Sigmoid colon (tissue), 7 donors: ENCODE measurements around the gene LRRC30. TPM values are rescaled to one million over a fixed set of nuclear protein-coding genes. Genes with fewer than 3 reads are reported as not detected.

ENCODE experiments used
- DNase-seq: peaks from one replicate; pipeline ENCODE4 v3.0.0-alpha.2; 2019
- H3K27ac ChIP-seq, 4 donors: fragments of 200-600 bp; sonication (generic); one replicate each; pipeline ENCODE4 v1.5.1; 2016 to 2019; ENCODE audit warnings: mild to moderate bottlenecking in 1 of 4
- H3K27me3 ChIP-seq, 3 donors: fragments of 200-600 bp; sonication (generic); one replicate each; pipeline ENCODE4 v1.5.1; 2019; ENCODE audit warnings: mild to moderate bottlenecking in 1 of 3
- H3K36me3 ChIP-seq, 4 donors: fragments of 200-600 bp; sonication (generic); one replicate each; pipeline ENCODE4 v1.5.1; 2016 to 2019
- H3K4me1 ChIP-seq, 4 donors: fragments of 200-600 bp; sonication (generic); one replicate each; pipeline ENCODE4 v1.5.1; 2017 to 2019
- H3K4me3 ChIP-seq, 4 donors: fragments of 200-600 bp; sonication (generic); one replicate each; pipeline ENCODE4 v1.5.1; 2017 to 2019; ENCODE audit warnings: mild to moderate bottlenecking in 2 of 4, moderate library complexity in 1 of 4
- H3K9me3 ChIP-seq, 4 donors: fragments of 200-600 bp in 3 of 4; sonication (generic) in 3 of 4; one replicate each; pipeline versions ENCODE4 v1.5.1 to v1.6.1; 2013 to 2019
- EP300 ChIP-seq, 4 donors: sonication (generic); formaldehyde crosslinking; IDR thresholded peaks; one replicate each; pipeline ENCODE4 v1.6.1; 2017; ENCODE audit warnings: antibody characterized with exemption in 4 of 4
- POLR2A ChIP-seq, 2 donors: fragments of 450-650 bp; IDR thresholded peaks; one replicate each; pipeline ENCODE4 v1.6.1; 2016; ENCODE audit warnings: antibody characterized with exemption in 2 of 2, mild to moderate bottlenecking in 2 of 2, moderate library complexity in 2 of 2
- POLR2AphosphoS5 ChIP-seq, 4 donors: sonication (generic); formaldehyde crosslinking; IDR thresholded peaks; one replicate each; pipeline ENCODE4 v1.6.1; 2017; ENCODE audit warnings: antibody characterized with exemption in 4 of 4
- WGBS, 2 donors: extraction: QIAGEN DNeasy Blood & Tissue Kit; methylation state at CpG; one replicate each; pipeline ENCODE4 v1.1.7; 2013; 5-methylcytosine and 5-hydroxymethylcytosine counted together
- intact Hi-C: fragments of 100-400 bp; cut with DNase I; formaldehyde crosslinking; loops from one replicate; pipeline ENCODE4 v1.15.1; 2023
- polyA plus RNA-seq, 3 donors: library from polyadenylated mRNA; stranded (reverse); fragments of 200-250 nt; gene quantifications; one replicate each; pipeline ENCODE4 v1.2.3, GENCODE V29; 2013
- total RNA-seq, 4 donors: library from RNA; depleted of rRNA; stranded (reverse); fragments of >200 nt; gene quantifications; one replicate each; pipeline ENCODE4 v1.1.0, GENCODE V29; 2016
- TF ChIP-seq, protein P1 (sequence below), 4 experiments: fragments of 450-650 bp in 3 of 4; fragments of 200-600 bp in 1 of 4; IDR thresholded peaks; one replicate each; pipeline ENCODE4 v1.5.1; 2016 to 2019; ENCODE audit warnings: antibody characterized with exemption in 4 of 4, mild to moderate bottlenecking in 3 of 4, moderate library complexity in 2 of 4
- donor health status: healthy with polysubstance abuse.
- donor health status: Bipolar disorder and iron deficiency.
- donor health status: healthy.

The LRRC30 gene
- total RNA-seq (not detected), polyA plus RNA-seq (not detected)

DNA sequence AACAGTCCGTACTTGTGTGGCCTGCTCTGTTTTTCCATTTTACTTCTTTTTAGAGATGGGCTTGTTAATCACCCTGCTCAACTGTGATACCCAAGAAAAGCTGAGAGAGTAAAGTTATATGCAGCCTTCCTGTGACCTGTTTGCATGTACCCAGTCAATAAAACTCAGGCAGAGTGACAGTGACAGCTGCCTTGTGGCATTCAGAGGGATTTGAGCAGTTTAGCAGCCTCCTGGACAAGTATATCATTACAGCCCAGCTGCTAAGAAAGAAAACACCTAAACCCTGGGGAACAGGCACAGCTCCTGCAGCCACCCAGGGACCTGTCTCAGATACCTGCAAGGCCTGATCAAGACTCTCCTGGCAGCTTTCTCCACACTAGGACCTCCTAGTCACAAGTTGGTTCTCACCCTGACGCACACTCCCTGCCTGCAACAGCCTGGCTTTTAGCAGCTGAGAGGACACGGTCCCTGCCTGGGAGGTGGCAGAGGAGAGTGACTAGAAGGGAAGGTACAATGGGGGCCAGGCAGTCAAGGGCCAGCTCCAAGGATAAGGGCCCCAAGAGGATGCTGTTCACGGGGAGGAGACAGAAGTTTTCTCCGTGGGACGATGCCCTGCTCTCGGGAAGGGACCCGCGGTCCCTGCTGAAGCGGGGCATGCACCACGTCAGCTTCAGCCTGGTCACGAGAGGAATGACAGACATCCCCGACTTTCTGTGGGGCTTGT lies at the start of gene LRRC30:
LRRC30 (plus strand) TSS at position 464 of the 724 bp plus-strand sequence; CDS start at position 514, 50 bp downstream.
- Histone ChIP-seq H3K27me3 (no peaks in the 10 kb centered on the region), H3K9me3 (no peaks in the 10 kb centered on the region), H3K27ac (no peak within 1 kb of the TSS), H3K4me1 (no peaks in the 10 kb centered on the region), H3K4me3 (no peak within 1 kb of the TSS), H3K36me3 (no peaks in the 10 kb centered on the region)
- no peak for DNase-seq
- TF ChIP-seq, protein P1, sequence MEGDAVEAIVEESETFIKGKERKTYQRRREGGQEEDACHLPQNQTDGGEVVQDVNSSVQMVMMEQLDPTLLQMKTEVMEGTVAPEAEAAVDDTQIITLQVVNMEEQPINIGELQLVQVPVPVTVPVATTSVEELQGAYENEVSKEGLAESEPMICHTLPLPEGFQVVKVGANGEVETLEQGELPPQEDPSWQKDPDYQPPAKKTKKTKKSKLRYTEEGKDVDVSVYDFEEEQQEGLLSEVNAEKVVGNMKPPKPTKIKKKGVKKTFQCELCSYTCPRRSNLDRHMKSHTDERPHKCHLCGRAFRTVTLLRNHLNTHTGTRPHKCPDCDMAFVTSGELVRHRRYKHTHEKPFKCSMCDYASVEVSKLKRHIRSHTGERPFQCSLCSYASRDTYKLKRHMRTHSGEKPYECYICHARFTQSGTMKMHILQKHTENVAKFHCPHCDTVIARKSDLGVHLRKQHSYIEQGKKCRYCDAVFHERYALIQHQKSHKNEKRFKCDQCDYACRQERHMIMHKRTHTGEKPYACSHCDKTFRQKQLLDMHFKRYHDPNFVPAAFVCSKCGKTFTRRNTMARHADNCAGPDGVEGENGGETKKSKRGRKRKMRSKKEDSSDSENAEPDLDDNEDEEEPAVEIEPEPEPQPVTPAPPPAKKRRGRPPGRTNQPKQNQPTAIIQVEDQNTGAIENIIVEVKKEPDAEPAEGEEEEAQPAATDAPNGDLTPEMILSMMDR (IDR thresholded peaks at IDR 0.05): no peak
- TF ChIP-seq POLR2A (IDR thresholded peaks at IDR 0.05) (no peak), EP300 (IDR thresholded peaks at IDR 0.05) (no peak), POLR2AphosphoS5 (IDR thresholded peaks at IDR 0.05) (no peak)
- intact Hi-C loops: no loop called here
- 87 to 90% methylated on average over 13 of the region's 13 CpGs for WGBS, 2 donors

- intact Hi-C loops: no loop called here
- Histone ChIP-seq H3K36me3 (no peaks in the 10 kb centered on the region), H3K4me3 (no peak overlapping the region), H3K27me3 (no peaks in the 10 kb centered on the region), H3K9me3 (no peaks in the 10 kb centered on the region), H3K27ac (no peak overlapping the region), H3K4me1 (no peaks in the 10 kb centered on the region)
- TF ChIP-seq, protein P1 (IDR thresholded peaks at IDR 0.05): no peak
- no peak for TF ChIP-seq EP300 (IDR thresholded peaks at IDR 0.05)
- TF ChIP-seq POLR2A (IDR thresholded peaks at IDR 0.05): no peak
- no peak for TF ChIP-seq POLR2AphosphoS5 (IDR thresholded peaks at IDR 0.05)
- WGBS, 2 donors: 96 to 97% methylated on average over 3 of the region's 3 CpGs
- no peak for DNase-seq
Observed at GRCh38 chr18:7185701-7186100, 45.2 kb upstream of the LRRC30 start.

DNA sequence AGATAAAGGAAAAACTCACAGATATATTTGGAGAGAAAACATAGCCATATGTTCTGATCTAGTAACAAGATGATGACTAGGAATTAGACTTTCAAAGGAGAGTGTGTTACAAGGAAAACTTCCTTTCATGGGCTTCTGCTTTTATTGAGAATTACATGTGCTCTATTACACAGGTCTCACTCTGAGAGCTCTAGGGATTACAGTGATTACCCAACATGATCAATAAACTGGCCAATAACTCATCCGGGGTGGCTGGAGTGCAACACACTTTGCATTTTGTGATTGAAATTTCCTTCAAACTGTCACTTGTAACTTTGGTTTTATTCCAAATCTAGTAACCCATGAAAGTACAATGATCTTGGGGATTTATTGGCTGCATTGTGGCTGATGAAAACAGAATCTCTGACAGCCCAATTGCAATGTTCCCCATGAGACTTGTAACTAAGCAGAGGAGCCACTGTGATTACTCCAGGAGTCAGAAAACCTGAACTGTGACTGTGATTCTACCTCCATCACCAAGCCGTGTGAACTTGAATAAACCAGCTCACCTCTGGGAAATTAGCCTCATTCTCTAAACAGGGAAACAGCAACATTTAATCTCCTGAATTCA lies 40.2 kb upstream of the LRRC30 start:
- Histone ChIP-seq H3K9me3 (no peaks in the 10 kb centered on the region), H3K4me3 (no peak overlapping the region), H3K36me3 (no peaks in the 10 kb centered on the region), H3K27me3 (no peaks in the 10 kb centered on the region), H3K4me1 (no peaks in the 10 kb centered on the region), H3K27ac (no peak overlapping the region)
- intact Hi-C loops: no loop called here
- TF ChIP-seq, protein P1 (IDR thresholded peaks at IDR 0.05): no peak
- TF ChIP-seq POLR2A (IDR thresholded peaks at IDR 0.05) (no peak), POLR2AphosphoS5 (IDR thresholded peaks at IDR 0.05) (no peak), EP300 (IDR thresholded peaks at IDR 0.05) (no peak)
- DNase-seq: no peak
- 29 to 68% methylated on average over 2 of the region's 2 CpGs for WGBS, 2 donors

- H3K4me3 ChIP-seq: no peak overlapping the region
- no peaks in the 10 kb centered on the region for H3K36me3 ChIP-seq
- DNase-seq: no peak
- no peaks in the 10 kb centered on the region for H3K9me3 ChIP-seq
- H3K27me3 ChIP-seq: no peaks in the 10 kb centered on the region
- H3K27ac ChIP-seq: no peak overlapping the region
- TF ChIP-seq POLR2AphosphoS5 (IDR thresholded peaks at IDR 0.05): no peak
- TF ChIP-seq, protein P1 (IDR thresholded peaks at IDR 0.05): no peak
- TF ChIP-seq EP300 (IDR thresholded peaks at IDR 0.05): no peak
- TF ChIP-seq POLR2A (IDR thresholded peaks at IDR 0.05): no peak
- no peaks in the 10 kb centered on the region for H3K4me1 ChIP-seq
- 68 to 83% methylated on average over 2 of the region's 2 CpGs for WGBS, 2 donors
- intact Hi-C loops: no loop called here
Observed at GRCh38 chr18:7191736-7192135, 39.2 kb upstream of the LRRC30 start.
